NAMALWA (cell line): ENCODE measurements around the gene PCDHGA7.
A peak's percentile ranks its signal among the peaks of the same experiment; 100 is the strongest.
"Not testable (repeated sequence)": the region's sequence is repeated elsewhere in the genome, so short reads cannot be mapped to it uniquely, and the experiment has no call there.

Experiments used
- DNase-seq: peaks from one replicate; pipeline ENCODE4 v3.0.0-alpha.2; 2015; ENCODE audit warnings: low spot score

PCDHGA7 gene

GRCh38 chr5:141366016-141366896, 16.3 kb upstream of the PCDHGA7 start:
- no peak for DNase-seq

GRCh38 chr5:141369994-141370848, 12.3 kb upstream of the PCDHGA7 start, which contains the start of gene PCDHGB3:
PCDHGB3 (plus strand) TSS chr5:141370242; CDS start chr5:141370395, 153 bp downstream.
- peak; percentile 54 for DNase-seq

GRCh38 chr5:141371572-141372475, 10.7 kb upstream of the PCDHGA7 start:
- no peak for DNase-seq

GRCh38 chr5:141373673-141374317, 8.7 kb upstream of the PCDHGA7 start, which contains the start of gene PCDHGA6:
PCDHGA6 (plus strand) TSS chr5:141373891; CDS start chr5:141374084, 193 bp downstream.
- peak; percentile 41 for DNase-seq

DNA sequence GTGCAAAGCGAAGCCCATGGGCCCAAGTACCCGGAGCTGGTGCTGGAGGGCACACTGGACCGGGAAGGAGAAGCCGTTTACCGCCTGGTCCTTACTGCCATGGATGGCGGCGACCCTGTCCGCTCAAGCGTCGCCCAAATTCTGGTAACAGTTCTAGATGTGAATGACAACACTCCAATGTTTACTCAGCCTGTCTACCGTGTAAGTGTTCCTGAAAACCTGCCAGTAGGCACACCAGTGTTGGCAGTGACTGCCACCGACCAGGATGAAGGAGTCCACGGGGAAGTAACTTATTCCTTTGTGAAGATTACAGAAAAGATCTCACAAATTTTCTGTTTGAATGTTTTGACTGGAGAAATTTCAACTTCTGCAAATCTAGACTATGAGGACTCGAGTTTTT, 7.9 kb upstream of the PCDHGA7 start:
- no peak for DNase-seq

DNA sequence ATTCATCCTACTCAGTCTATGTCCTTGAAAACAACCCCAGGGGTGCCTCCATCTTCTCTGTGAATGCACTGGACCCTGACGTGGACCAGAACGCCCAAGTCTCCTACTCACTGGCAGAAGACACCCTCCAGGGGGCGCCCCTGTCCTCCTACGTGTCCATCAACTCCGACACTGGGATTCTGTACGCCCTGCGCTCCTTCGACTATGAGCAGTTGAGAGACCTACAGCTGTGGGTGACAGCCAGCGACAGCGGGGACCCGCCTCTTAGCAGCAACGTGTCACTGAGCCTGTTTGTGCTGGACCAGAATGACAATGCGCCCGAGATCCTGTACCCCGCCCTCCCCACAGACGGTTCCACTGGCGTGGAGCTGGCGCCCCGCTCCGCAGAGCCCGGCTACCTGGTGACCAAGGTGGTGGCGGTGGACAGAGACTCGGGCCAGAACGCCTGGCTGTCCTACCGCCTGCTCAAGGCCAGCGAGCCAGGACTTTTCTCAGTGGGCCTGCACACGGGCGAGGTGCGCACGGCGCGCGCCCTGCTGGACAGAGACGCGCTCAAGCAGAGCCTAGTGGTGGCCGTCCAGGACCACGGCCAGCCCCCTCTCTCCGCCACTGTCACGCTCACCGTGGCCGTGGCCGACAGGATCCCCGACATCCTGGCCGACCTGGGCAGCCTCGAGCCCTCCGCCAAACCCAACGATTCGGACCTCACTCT, 6.9 kb upstream of the PCDHGA7 start:
- not testable (repeated sequence) for DNase-seq

GRCh38 chr5:141383345-141383744, 803 bp downstream of the PCDHGA7 start:
- no peak for DNase-seq

GRCh38 chr5:141384471-141385267, 2.1 kb downstream of the PCDHGA7 start:
- DNase-seq = no peak

GRCh38 chr5:141387557-141388311, 5.2 kb downstream of the PCDHGA7 start, which contains the start of gene PCDHGB4:
PCDHGB4 (plus strand) TSS chr5:141387698; CDS start chr5:141387885, 187 bp downstream.
- not testable (repeated sequence) for DNase-seq

- DNase-seq = no peak
Measured at GRCh38 chr5:141388661-141389060, 6.1 kb downstream of the PCDHGA7 start.

DNA sequence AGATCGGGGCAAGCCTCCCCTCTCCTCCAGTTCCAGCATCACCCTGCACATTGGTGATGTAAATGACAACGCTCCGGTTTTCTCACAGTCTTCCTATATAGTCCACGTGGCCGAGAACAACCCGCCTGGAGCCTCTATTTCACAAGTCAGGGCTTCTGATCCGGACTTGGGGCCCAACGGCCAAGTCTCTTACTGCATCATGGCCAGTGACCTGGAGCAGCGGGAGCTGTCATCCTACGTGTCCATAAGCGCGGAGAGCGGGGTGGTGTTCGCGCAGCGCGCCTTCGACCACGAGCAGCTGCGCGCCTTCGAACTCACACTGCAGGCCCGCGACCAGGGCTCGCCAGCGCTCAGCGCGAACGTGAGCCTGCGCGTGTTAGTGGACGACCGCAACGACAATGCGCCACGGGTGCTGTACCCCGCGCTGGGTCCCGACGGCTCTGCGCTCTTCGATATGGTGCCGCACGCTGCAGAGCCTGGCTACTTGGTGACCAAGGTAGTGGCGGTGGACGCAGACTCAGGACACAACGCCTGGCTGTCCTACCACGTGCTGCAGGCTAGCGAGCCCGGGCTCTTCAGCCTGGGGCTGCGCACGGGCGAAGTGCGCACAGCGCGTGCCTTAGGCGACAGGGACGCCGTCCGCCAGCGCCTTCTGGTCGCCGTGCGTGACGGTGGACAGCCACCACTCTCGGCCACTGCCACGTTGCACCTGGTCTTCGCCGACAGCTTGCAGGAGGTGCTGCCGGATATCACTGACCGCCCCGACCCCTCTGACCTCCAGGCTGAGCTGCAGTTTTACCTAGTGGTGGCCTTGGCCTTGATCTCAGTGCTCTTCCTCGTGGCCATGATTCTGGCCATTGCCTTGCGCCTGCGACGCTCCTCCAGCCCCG, 6.9 kb downstream of the PCDHGA7 start:
- DNase-seq = no peak

- no peak for DNase-seq
Measured at GRCh38 chr5:141392429-141393198, 10.1 kb downstream of the PCDHGA7 start, which contains the start of gene PCDHGA8. PCDHGA8 (plus strand) TSS chr5:141392633; CDS start chr5:141392814, 181 bp downstream.

- DNase-seq = no peak
Measured at GRCh38 chr5:141393267-141393666, 10.7 kb downstream of the PCDHGA7 start.

GRCh38 chr5:141394401-141395187, 12.1 kb downstream of the PCDHGA7 start:
- DNase-seq = not testable (repeated sequence)

GRCh38 chr5:141397756-141398551, 15.4 kb downstream of the PCDHGA7 start, which contains the start of gene PCDHGB5:
PCDHGB5 (plus strand) TSS chr5:141397947; CDS start chr5:141398128, 181 bp downstream.
- peak; percentile 56 for DNase-seq
